Left lung (tissue), 10 donors: ENCODE data around the gene CNOT4. TPM values are rescaled to one million over a fixed set of nuclear protein-coding genes. Genes with fewer than 3 reads are reported as not detected.
A peak's percentile ranks its signal among the peaks of the same experiment; 100 is the strongest.

ENCODE experiments used
- ATAC-seq: fragments of 200-7000 bp; cut with Tn5 transposase; one replicate; pipeline ENCODE4 v1.9.1; 2020; ENCODE audit warnings: moderate library complexity
- DNase-seq, 4 donors: peaks; one replicate each; pipeline ENCODE4 v3.0.0-alpha.2; 2013 to 2020
- H3K27ac ChIP-seq, 2 donors: fragments of 200-600 bp; sonication (generic) in 1 of 2; one replicate each; pipeline versions ENCODE4 v1.5.0 to v1.8.0; 2020 to 2021
- H3K27me3 ChIP-seq, 2 donors: fragments of 200-600 bp; sonication (generic) in 1 of 2; one replicate each; pipeline versions ENCODE4 v1.5.0 to v1.8.0; 2020 to 2021
- H3K36me3 ChIP-seq, 2 donors: fragments of 200-600 bp; sonication (generic) in 1 of 2; one replicate each; pipeline versions ENCODE4 v1.5.0 to v1.8.0; 2020 to 2021
- H3K4me1 ChIP-seq, 2 donors: fragments of 200-600 bp; one replicate each; pipeline ENCODE4 v1.8.0; 2021
- H3K4me3 ChIP-seq, 2 donors: fragments of 200-600 bp; sonication (generic) in 1 of 2; one replicate each; pipeline versions ENCODE4 v1.5.0 to v1.8.0; 2020 to 2021; ENCODE audit warnings: mild to moderate bottlenecking in 1 of 2
- H3K9me3 ChIP-seq, 2 donors: fragments of 200-600 bp; sonication (generic) in 1 of 2; one replicate each; pipeline versions ENCODE4 v1.5.0 to v1.8.0; 2020 to 2021
- CTCF ChIP-seq, 2 donors: fragments of 200-600 bp; sonication (generic) in 1 of 2; IDR thresholded peaks; one replicate each; pipeline versions ENCODE4 v1.5.0 to v1.8.0; 2021; ENCODE audit warnings: antibody characterized with exemption in 2 of 2
- intact Hi-C, 2 donors: fragments of 100-400 bp; cut with DNase I; formaldehyde crosslinking; loops; one replicate each; pipeline versions ENCODE4 v1.11.2 to v1.14.2; 2022
- polyA plus RNA-seq, 6 donors: library from polyadenylated mRNA; unstranded; fragments of 120-200 nt; gene quantifications; one replicate each; pipeline ENCODE4 v1.2.1, GENCODE V29; 2013; ENCODE audit not compliant: insufficient read length in 6 of 6
- total RNA-seq, 2 donors: library from RNA; stranded (reverse); fragmentation: NEBNext Ultra II Directional; extraction: Animal tissue kit (Norgen Biotek cat#: 25700); gene quantifications; one replicate each; pipeline ENCODE4 v1.2.1, GENCODE V29; 2021
- donor health status: DM: no; HTN: yes; CAD: no.
- donor health status: DM: no; HTN: no; CAD: no.

CNOT4 gene
- total and polyA plus RNA-seq, 8 donors, result 21.6 to 35.4 (median 33.6) TPM

- Histone ChIP-seq H3K4me1 (peaks cover 0 to 8% of the 10 kb centered on the region in 2 donors), H3K4me3 (no peak overlapping the region), H3K27me3 (no peaks in the 10 kb centered on the region), H3K27ac (no peak overlapping the region), H3K36me3 (no peaks in the 10 kb centered on the region), H3K9me3 (no peaks in the 10 kb centered on the region)
- peak; percentile 35 to 82 (median 63) for DNase-seq
- intact Hi-C loops, result no loop called here
- ATAC-seq, result peak; percentile 73
- no peak for TF ChIP-seq CTCF (IDR thresholded peaks at IDR 0.05)
Measured at GRCh38 chr7:135320268-135320667, 189.6 kb downstream of the CNOT4 start.

- ATAC-seq (peak; percentile 56), DNase-seq (no peak)
Measured at GRCh38 chr7:135317676-135318325, 192.1 kb downstream of the CNOT4 start.

GRCh38 chr7:135316648-135317313, 193.1 kb downstream of the CNOT4 start:
- H3K4me3 ChIP-seq, result no peak overlapping the region
- DNase-seq, result no peak
- peaks cover 0 to 8% of the 10 kb centered on the region in 2 donors for H3K4me1 ChIP-seq
- no peak overlapping the region for H3K27ac ChIP-seq
- no peaks in the 10 kb centered on the region for H3K36me3 ChIP-seq
- TF ChIP-seq CTCF (IDR thresholded peaks at IDR 0.05), result no peak
- ATAC-seq, result no peak
- H3K27me3 ChIP-seq, result no peaks in the 10 kb centered on the region
- intact Hi-C loops, result no loop called here
- no peaks in the 10 kb centered on the region for H3K9me3 ChIP-seq

More at GRCh38 chr7:135317676-135318325, 192.1 kb downstream of the CNOT4 start:
- Histone ChIP-seq H3K9me3 (no peaks in the 10 kb centered on the region), H3K27ac (no peak overlapping the region), H3K36me3 (no peaks in the 10 kb centered on the region), H3K27me3 (no peaks in the 10 kb centered on the region), H3K4me1 (peaks cover 0 to 8% of the 10 kb centered on the region in 2 donors), H3K4me3 (no peak overlapping the region)
- intact Hi-C loops, result no loop called here
- TF ChIP-seq CTCF (IDR thresholded peaks at IDR 0.05), result no peak

GRCh38 chr7:135313971-135314370, 195.9 kb downstream of the CNOT4 start:
- DNase-seq (no peak), ATAC-seq (no peak)
- Histone ChIP-seq H3K27ac (no peak overlapping the region), H3K9me3 (no peaks in the 10 kb centered on the region), H3K27me3 (no peaks in the 10 kb centered on the region), H3K36me3 (no peaks in the 10 kb centered on the region), H3K4me3 (no peak overlapping the region), H3K4me1 (no peaks in the 10 kb centered on the region)
- no peak for TF ChIP-seq CTCF (IDR thresholded peaks at IDR 0.05)
- intact Hi-C loops, result no loop called here

Other genes starting within 250 kb of the CNOT4 start
- gene NUP205, start 47.8 kb upstream of the CNOT4 start, total RNA-seq, result 10 to 100 TPM; 42.7 to 56.3 TPM
- gene NUP205, start 47.8 kb upstream of the CNOT4 start, polyA plus RNA-seq, result 10 to 100 TPM; 68.1 to 82.3 (median 77.8) TPM
- 10 to 100 TPM; 35.0 to 37.0 TPM for gene STMP1, start 152.4 kb upstream of the CNOT4 start, total RNA-seq
- gene STMP1, start 152.4 kb upstream of the CNOT4 start, polyA plus RNA-seq, result 10 to 100 TPM; 63.8 to 81.6 (median 76.1) TPM
- gene SLC13A4, start 218.1 kb upstream of the CNOT4 start, total RNA-seq, result not detected
- 1 to 10 TPM; 3.5 to 7.7 (median 5.4) TPM for gene SLC13A4, start 218.1 kb upstream of the CNOT4 start, polyA plus RNA-seq
- 1 to 10 TPM; 2.7 to 6.8 TPM for gene FAM180A, start 238.7 kb upstream of the CNOT4 start, total RNA-seq
- under 1 TPM in 4 of 6 donors, not detected in 2; 0.11 to 0.24 (median 0.23) TPM for gene FAM180A, start 238.7 kb upstream of the CNOT4 start, polyA plus RNA-seq